Hematopoietic multipotent progenitor cell treated with erythropoietin and hydrocortisone succinate and interleukin-3 and kit ligand, for 6 days (in vitro differentiated cells): ENCODE measurements around the gene HUNK.
A peak's percentile ranks its signal among the peaks of the same experiment; 100 is the strongest.
"Not testable (repeated sequence)": the region's sequence is repeated elsewhere in the genome, so short reads cannot be mapped to it uniquely, and the experiment has no call there.

Experiments used
- DNase-seq: peaks from one replicate; pipeline ENCODE4 v3.0.0-alpha.2; 2015

HUNK gene

DNA sequence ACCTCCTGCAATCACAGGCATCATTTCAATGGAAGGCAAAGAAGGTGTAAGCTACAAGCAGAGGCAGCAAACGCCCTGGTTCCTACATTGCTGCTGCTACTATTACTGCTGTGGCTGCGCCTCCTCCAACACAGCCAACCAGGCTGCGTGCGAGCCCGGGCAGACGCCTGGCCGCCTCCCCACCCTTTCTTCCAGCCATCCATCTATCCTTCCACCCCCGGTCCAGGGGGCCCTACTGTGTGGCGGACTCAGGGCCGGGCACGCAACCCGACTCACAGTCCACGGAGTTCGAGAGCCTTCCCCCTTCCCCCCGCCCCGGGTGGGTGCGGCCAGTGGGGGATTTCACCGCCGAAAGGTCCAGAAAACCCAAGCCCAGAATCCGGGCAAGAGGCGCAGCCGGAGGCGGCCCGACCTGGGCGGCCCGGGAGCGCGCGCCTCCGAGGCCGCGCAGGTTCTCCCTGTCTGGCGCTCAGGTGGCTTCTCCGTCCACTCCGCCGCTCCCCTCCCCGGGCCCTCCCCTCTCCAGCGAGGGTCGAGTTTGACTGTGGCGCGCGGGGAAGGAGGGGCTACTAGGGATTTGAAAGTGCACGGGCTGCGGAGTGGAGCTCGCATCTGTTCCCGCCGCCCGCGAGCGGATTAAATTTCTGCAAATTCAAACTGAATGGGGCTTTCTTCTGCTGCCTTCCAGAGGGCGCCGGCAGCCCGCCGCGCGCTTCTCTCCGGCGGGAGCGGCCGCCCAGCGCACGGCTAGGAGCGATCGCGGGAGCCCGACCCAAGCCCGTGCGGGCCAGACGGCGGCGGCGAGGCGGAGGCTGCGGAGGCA, at the start of gene HUNK:
Gene HUNK (plus strand): TSS at position 569 of the 823 bp plus-strand sequence. CDS start 655 bp downstream, outside the sequence.
- DNase-seq: peak; percentile 31

DNA sequence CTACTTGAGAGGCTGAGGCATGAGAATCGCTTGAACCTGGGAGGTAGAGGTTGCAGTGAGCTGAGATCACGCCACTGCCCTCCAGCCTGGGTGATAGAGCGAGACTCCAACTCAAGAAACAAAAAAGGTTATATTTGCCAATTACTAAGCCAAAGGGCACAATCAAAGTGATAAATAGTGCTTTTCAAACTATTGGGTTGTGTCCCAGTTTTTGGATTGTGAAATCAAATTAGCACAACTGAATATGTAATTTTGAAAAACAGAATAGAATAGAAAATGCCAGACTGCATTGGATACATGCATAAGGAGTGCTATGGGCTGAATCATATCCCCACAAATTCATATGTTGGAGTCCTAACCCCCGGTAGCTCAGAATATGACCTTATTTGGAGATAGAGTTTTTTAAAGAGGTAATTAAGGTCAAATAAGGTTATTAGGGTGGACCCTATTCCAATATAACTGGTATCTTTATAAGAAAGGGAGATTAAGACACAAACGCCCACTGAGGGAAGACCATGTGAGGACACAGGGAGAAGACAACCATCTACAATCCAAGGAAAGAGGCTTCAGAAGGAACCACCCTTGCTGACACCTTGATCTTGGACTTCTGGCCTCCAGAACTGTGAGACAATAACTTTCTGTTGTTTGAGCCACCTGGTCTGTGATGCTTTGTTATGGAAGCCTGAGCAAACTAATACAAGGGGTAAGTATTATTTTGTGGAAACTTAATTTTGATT, 42.9 kb upstream of the HUNK start:
- DNase-seq: no peak

DNA sequence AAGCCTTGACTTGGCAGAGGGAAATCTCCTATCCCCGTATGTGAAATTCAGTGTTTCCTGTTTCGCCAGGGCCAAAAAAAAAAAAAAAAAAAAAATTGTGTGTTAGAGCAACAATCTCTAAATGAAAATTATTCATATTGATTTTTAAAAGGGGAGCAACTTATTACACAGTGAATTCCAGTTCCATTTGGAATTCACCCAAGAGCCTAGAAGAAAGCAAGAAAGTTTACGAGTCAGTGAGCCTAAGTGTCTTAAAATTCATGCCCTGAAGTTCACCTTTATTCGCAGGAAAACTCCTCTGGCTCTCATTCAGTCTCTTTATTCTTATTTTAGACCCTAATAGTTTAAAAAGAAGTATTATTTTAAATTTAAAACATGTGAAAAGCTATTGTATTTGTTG, 42.1 kb upstream of the HUNK start:
- no peak for DNase-seq

- no peak for DNase-seq
These were observed 35.8 kb upstream of the HUNK start for GRCh38 chr21:31837041-31837440.

GRCh38 chr21:31837618-31838390, 35.0 kb upstream of the HUNK start:
- DNase-seq: no peak

- DNase-seq: no peak
These were observed 34.0 kb upstream of the HUNK start for GRCh38 chr21:31838586-31839355.

- no peak for DNase-seq
These were observed 28.6 kb upstream of the HUNK start for GRCh38 chr21:31844206-31844605.

DNA sequence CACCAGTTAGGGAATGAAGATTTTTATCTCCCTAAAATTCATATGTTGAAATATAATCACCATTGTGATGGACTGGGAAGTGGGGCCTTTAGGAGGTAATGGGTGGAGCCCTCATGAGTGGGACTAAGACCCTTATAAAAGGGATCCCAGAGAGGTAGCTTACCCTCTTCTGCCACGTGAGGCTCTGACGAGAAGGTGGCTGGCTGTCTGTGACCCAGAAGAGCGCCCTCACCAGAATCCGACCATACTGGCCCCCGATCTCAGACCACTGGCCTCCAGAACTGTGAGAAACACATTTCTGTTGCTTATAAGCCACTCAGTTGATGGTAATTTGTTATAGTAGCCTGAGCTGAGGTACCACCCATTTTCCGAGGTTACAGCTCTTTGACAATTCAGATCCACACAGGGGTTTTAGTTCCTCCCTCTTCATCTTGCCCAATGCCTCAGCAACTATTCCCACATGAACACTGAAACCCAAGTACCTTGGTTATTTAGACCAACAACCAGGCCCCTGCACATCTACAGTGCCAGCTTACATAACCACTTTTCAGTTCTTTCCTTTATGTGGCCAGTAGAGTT, 27.6 kb upstream of the HUNK start:
- no peak for DNase-seq

DNA sequence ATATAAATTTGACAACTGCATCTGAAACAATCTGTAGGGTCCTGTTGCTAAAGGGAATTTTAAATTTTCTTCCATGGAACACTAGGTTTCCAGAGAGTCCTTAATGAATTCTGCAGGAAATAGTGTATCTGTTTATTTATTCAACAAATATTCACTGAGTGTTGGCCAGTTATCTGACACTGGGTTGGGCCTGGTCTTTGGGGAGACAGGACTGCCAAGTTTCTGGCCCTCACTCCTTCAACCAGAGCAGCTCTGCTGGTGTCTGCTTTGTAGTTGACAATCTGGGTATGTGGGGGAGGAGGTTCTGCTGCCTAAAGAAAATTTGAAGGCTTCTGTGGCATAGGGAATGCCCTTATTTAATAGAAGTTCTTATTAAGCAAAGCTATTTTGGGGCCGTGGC, 26.1 kb upstream of the HUNK start:
- DNase-seq: no peak

DNA sequence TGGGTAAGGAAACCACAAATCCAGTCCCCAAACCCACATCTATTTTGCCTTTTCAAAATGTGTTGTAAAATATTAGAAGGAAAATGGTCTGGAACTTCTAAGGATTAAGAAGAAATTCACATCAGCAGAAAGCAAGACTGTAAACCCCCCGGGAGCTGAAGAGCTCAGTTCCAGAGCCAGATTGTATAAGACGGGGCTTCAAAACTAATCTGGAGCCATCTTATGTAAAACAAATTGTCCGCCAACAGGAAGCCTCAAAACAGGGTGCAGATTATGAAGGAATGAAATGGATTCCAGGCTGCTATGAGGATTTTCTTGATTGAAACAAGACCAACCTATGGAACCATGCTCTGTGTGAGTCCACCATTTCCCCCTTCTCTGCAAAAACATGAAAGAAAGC, 25.1 kb upstream of the HUNK start:
- no peak for DNase-seq

DNA sequence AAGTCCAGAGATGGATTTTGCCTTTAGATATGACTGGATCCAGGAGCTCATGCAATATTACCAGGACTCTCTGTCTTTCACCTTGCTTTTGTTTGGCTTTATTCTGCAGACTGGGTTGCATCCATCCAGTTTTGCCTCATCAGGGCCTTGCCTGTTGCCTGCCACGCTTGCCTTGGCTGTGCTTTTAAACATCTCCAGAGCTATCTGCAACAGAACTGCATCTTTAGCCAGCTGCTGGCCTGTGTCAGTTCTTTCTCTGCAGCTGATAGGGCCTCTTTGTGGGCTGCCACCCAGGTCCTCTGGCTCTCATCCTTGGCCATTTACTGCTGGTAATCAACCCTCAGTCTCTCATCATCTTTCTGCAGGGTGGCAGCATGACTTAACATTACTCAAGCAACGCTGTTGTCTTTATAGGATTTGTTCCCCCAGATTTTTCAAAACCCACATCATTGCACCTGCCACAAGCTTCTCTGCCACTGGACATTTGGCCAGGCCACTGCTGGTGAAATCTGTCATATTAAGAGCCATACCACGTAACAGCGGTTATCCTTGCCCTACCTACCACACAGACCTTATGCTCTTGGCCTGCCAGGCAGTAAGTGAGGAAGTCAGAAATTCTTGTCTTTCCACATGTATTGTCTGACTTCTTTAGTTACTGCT, 24.4 kb upstream of the HUNK start:
- no peak for DNase-seq

- DNase-seq: no peak
These were observed 21.9 kb upstream of the HUNK start for GRCh38 chr21:31850886-31851285.

DNA sequence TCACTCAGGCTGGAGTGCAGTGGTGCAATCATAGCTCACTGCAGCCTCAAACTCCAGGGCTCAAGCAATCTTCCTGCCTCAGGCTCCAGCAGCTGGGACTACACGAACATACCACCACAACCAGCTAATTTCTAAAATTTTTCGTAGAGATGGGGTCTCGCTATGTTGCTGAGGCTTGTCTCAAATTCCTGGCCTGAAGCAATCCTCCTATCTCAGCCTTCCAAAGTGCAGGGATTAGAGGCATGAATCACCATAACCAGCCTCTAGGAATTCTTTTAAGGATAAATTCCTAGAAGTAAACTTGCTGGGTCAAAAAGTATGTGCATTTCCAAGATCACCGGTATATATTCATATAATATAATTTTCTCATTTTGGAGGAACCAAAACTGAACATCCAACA, 17.6 kb upstream of the HUNK start:
- no peak for DNase-seq

- DNase-seq: no peak
These were observed 15.7 kb upstream of the HUNK start for GRCh38 chr21:31857096-31857495.

DNA sequence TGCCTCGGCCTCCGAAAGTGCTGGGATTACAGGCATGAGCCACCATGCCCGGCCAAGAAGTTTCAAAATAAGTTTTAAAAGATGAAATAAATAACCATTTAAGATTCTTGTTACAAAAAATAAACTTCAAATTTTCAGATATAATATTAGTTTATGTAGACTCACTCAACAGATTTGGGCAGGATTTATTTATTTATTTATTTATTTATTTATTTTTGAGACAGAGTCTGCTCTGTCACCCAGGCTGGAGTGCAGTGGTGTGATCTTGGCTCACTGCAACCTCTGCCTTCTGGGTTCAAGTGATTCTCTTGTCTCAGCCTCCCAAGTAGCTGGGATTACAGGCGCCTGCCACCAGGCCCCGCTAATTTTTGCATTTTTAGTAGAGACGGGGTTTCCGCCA, 15.2 kb upstream of the HUNK start:
- not testable (repeated sequence) for DNase-seq

DNA sequence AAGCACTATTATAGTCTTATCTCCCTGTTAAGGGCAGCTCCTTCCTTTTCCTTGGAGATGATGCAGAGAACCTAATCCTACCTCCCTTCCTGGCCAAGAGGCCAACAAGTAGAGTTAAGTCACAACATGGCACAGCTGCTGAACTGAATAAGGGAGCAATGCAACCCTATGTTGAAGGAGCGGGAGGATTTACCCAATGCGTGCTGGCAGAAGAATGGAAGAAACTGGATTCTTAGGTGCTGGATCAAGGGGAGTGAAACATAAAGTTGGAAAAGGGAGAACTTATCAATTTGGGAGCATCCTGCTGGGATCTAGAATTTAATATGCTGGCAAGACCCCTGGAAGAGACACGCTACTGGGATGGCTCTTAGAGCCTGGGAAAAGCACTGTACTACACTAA, 12.0 kb upstream of the HUNK start:
- DNase-seq: no peak

- no peak for DNase-seq
These were observed 10.7 kb upstream of the HUNK start for GRCh38 chr21:31862078-31862477.

- no peak for DNase-seq
These were observed 7.3 kb upstream of the HUNK start for GRCh38 chr21:31865429-31865970.

DNA sequence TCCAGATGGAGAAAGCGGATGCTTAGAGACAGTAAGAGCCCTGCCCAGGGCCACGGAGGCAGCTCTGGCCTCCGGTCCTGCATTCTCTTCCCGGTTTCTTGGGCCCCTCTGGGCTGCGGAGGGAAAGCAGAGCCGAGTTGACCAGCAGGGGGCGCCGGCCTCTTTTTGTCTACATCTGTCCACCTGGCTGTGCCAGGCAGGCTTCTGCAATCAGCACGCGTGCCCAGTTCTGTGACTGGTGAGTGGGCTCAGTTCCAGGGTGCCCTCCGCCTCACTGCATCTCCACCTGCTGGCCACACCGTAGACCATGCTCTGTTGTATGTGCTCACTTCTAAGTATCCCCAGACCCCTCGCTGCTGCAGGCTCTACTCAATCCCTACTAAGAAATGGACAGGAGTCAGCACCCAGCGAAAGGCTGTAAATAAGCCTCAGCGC, 6.7 kb upstream of the HUNK start:
- DNase-seq: peak; percentile 86

- DNase-seq: no peak
These were observed 3.1 kb upstream of the HUNK start for GRCh38 chr21:31869750-31870149.

GRCh38 chr21:31870472-31871193, 2.2 kb upstream of the HUNK start:
- no peak for DNase-seq
